ENCODE data around the gene NPSR1. TPM values are rescaled to one million over a fixed set of nuclear protein-coding genes. Genes with fewer than 3 reads are reported as not detected.
"Not testable (repeated sequence)": the region's sequence is repeated elsewhere in the genome, so short reads cannot be mapped to it uniquely, and the experiment has no call there.

Gene NPSR1
- total RNA-seq, 1 donor from 2014 or later = not detected

- no peak for DNase-seq
Observed at GRCh38 chr7:34837801-34838201, 179.8 kb downstream of the NPSR1 start.

- no peak for DNase-seq
Observed at GRCh38 chr7:34838329-34838728, 180.3 kb downstream of the NPSR1 start.

- no peak for DNase-seq
Observed at GRCh38 chr7:34839645-34840044, 181.6 kb downstream of the NPSR1 start.

GRCh38 chr7:34840176-34840785, 182.3 kb downstream of the NPSR1 start:
- no peak for DNase-seq

GRCh38 chr7:34841326-34841725, 183.3 kb downstream of the NPSR1 start:
- DNase-seq = no peak

- peak; percentile 35 for DNase-seq
Observed at GRCh38 chr7:34842782-34843181, 184.8 kb downstream of the NPSR1 start.

- no peak for DNase-seq
Observed at GRCh38 chr7:34844406-34844805, 186.4 kb downstream of the NPSR1 start.

- DNase-seq = no peak
Observed at GRCh38 chr7:34844936-34845665, 187.1 kb downstream of the NPSR1 start.

GRCh38 chr7:34845666-34846361, 187.8 kb downstream of the NPSR1 start:
- no peak for DNase-seq

GRCh38 chr7:34846976-34847375, 189.0 kb downstream of the NPSR1 start:
- DNase-seq = no peak

GRCh38 chr7:34848670-34849069, 190.7 kb downstream of the NPSR1 start:
- no peak for DNase-seq

GRCh38 chr7:34849163-34849960, 191.3 kb downstream of the NPSR1 start:
- DNase-seq = no peak

- no peak for DNase-seq
Observed at GRCh38 chr7:34849986-34850385, 192.0 kb downstream of the NPSR1 start.

- no peak for DNase-seq
Observed at GRCh38 chr7:34850681-34851080, 192.7 kb downstream of the NPSR1 start.

- no peak for DNase-seq
Observed at GRCh38 chr7:34851431-34851830, 193.4 kb downstream of the NPSR1 start.

GRCh38 chr7:34858444-34858843, 200.4 kb downstream of the NPSR1 start:
- DNase-seq = not testable (repeated sequence)

- not testable (repeated sequence) for DNase-seq
Observed at GRCh38 chr7:34859281-34859680, 201.3 kb downstream of the NPSR1 start.

- DNase-seq = not testable (repeated sequence)
Observed at GRCh38 chr7:34866222-34866621, 208.2 kb downstream of the NPSR1 start.

GRCh38 chr7:34867341-34867740, 209.3 kb downstream of the NPSR1 start:
- not testable (repeated sequence) for DNase-seq

- not testable (repeated sequence) for DNase-seq
Observed at GRCh38 chr7:34868602-34869001, 210.6 kb downstream of the NPSR1 start.

- peak; percentile 32 for DNase-seq
Observed at GRCh38 chr7:34869057-34869456, 211.0 kb downstream of the NPSR1 start.

- not testable (repeated sequence) for DNase-seq
Observed at GRCh38 chr7:34870041-34870440, 212.0 kb downstream of the NPSR1 start.

- not testable (repeated sequence) for DNase-seq
Observed at GRCh38 chr7:34874329-34874728, 216.3 kb downstream of the NPSR1 start.

All from occipital lobe (tissue), 2 donors.